GM23248 (cell line): ENCODE data around the gene PLCB1. TPM values are rescaled to one million over a fixed set of nuclear protein-coding genes. Genes with fewer than 3 reads are reported as not detected.

ENCODE experiments used
- DNase-seq: peaks from one replicate; pipeline ENCODE4 v3.0.0-alpha.2; 2015
- H2AFZ ChIP-seq: fragments of 200-600 bp; sonication (generic); 2 replicates; pipeline ENCODE4 v1.6.1; 2016; ENCODE audit warnings: antibody characterized with exemption
- H3F3A ChIP-seq: fragments of 200-600 bp; sonication (generic); 2 replicates; pipeline ENCODE4 v1.6.1; 2016; ENCODE audit warnings: mild to moderate bottlenecking, antibody characterized with exemption, mixed run types; ENCODE audit not compliant: insufficient read depth
- H3K27ac ChIP-seq: fragments of 200-600 bp; sonication (generic); 2 replicates; pipeline ENCODE4 v1.5.1; 2016; ENCODE audit warnings: mild to moderate bottlenecking
- H3K27me3 ChIP-seq: fragments of 200-600 bp; sonication (generic); replicated peaks from 2 replicates; pipeline ENCODE4 v1.6.1; 2016; ENCODE audit warnings: mild to moderate bottlenecking; ENCODE audit not compliant: insufficient read depth
- H3K36me3 ChIP-seq: fragments of 200-600 bp; sonication (generic); 2 replicates; pipeline ENCODE4 v1.6.1; 2016; ENCODE audit warnings: low read depth, mild to moderate bottlenecking
- H3K4me1 ChIP-seq: fragments of 200-600 bp; sonication (generic); 2 replicates; pipeline ENCODE4 v1.6.1; 2016; ENCODE audit warnings: mild to moderate bottlenecking; ENCODE audit not compliant: insufficient read depth
- H3K4me2 ChIP-seq: fragments of 200-600 bp; sonication (generic); one replicate; pipeline ENCODE4 v1.6.1; 2016; ENCODE audit warnings: mild to moderate bottlenecking; ENCODE audit not compliant: unreplicated experiment
- H3K4me3 ChIP-seq: fragments of 200-600 bp; sonication (generic); 2 replicates; pipeline ENCODE4 v1.5.1; 2016; ENCODE audit warnings: mild to moderate bottlenecking
- H3K79me2 ChIP-seq: fragments of 200-600 bp; sonication (generic); 2 replicates; pipeline ENCODE4 v1.6.1; 2016; ENCODE audit warnings: mild to moderate bottlenecking; ENCODE audit not compliant: insufficient read depth
- H3K9ac ChIP-seq: fragments of 200-600 bp; sonication (generic); 2 replicates; pipeline ENCODE4 v1.6.1; 2016; ENCODE audit warnings: mild to moderate bottlenecking
- H3K9me2 ChIP-seq: fragments of 200-600 bp; sonication (generic); 2 replicates; pipeline ENCODE4 v1.6.1; 2016; ENCODE audit warnings: mixed run types, mild to moderate bottlenecking, moderate library complexity; ENCODE audit not compliant: insufficient read depth
- H3K9me3 ChIP-seq: fragments of 200-600 bp; sonication (generic); one replicate; pipeline ENCODE4 v1.6.1; 2017; ENCODE audit warnings: low read depth
- H4K20me1 ChIP-seq: fragments of 200-600 bp; sonication (generic); 2 replicates; pipeline ENCODE4 v1.6.0; 2016; ENCODE audit not compliant: insufficient read depth
- EZH2 ChIP-seq: fragments of 200-600 bp; sonication (generic); IDR thresholded peaks from 2 replicates; pipeline ENCODE4 v1.6.1; 2018; ENCODE audit warnings: antibody characterized with exemption, mild to moderate bottlenecking; ENCODE audit not compliant: insufficient read depth, poor library complexity, severe bottlenecking
- EZH2phosphoT487 ChIP-seq: fragments of 200-600 bp; sonication (generic); IDR thresholded peaks from 2 replicates; pipeline ENCODE4 v1.6.1; 2018; ENCODE audit warnings: antibody characterized with exemption, moderate library complexity, mild to moderate bottlenecking, low read depth; ENCODE audit not compliant: insufficient read depth
- WGBS, 2 experiments: methylation state at CpG; one replicate each; pipeline ENCODE4 v1.1.6; 2015 to 2017; ENCODE audit warnings: low lambda C conversion rate in 2 of 2, low coverage in 1 of 2; ENCODE audit errors: missing lambda C conversion rate in 2 of 2; 5-methylcytosine and 5-hydroxymethylcytosine counted together
- in situ Hi-C: fragments of 300-500 bp; cut with MboI; formaldehyde crosslinking; loops from 2 replicates; pipeline ENCODE4 v1.15.0; 2020
- polyA plus RNA-seq: library from polyadenylated mRNA; unstranded; fragments of >200 nt; fragmentation: Nextera tagmentation; extraction: Ambion mirVana; gene quantifications from 2 replicates; pipeline ENCODE4 v1.2.1, GENCODE V29; 2016
- total RNA-seq: library from RNA; depleted of rRNA; stranded (reverse); fragments of >200 nt; shearing (Covaris generic); gene quantifications from 2 replicates; pipeline ENCODE4 v1.2.3, GENCODE V29; 2014

PLCB1 gene
- total and polyA plus RNA-seq, 2 experiments from 2014 or later, result 3.7 to 12.8 TPM

DNA sequence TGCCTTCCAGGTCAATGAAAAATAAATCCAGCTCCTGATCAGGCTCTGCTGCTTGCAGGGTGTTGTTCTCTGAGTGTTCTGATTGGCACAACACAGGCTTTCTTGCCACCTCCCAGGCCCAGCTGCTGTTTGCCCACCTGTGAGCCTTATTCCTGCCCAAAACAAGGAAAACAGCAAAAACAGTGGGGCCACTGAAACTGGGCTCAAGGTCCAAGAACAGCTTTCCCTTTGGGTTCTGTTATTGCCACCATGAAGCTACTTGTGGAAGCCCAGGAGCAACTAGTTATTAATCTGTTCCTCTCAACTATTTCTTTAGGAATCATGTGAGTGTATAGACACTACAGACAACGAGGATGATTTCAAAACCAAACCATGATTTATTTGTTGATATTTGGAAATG, 159.1 kb downstream of the PLCB1 start:
- in situ Hi-C loops, result no loop called here

DNA sequence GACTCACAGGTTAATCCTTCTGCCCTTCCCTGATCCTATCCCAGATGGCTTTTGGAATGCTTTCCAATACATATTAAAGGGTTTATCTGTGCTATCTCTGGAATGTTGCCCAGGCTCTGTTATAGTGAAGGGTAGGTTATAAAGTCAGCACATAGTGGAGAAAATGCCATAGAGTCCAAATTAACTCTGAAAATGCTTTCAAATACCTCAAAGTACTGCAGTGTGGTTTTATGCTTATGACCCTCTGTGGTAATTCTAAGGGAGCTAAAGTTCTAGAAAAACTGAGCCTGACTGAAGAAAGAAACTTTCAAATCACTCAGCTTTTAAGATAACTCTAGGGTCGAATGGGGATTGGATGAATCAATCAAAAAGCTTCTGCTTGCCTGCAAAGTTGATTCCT, 159.8 kb downstream of the PLCB1 start:
- TF ChIP-seq EZH2 (no peak), EZH2phosphoT487 (no peak)
- no peaks in the 10 kb centered on the region for H3K27me3 ChIP-seq
- peaks cover 10% of the 10 kb centered on the region; the same call in 1 of the 2 replicates for H3K4me1 ChIP-seq
- H3K36me3 ChIP-seq, result no peaks in the 10 kb centered on the region
- H3K9ac ChIP-seq, result no peak overlapping the region
- no peak overlapping the region for H3K27ac ChIP-seq
- H3K9me3 ChIP-seq, result no peaks in the 10 kb centered on the region
- H3K79me2 ChIP-seq, result no peaks in the 10 kb centered on the region
- in situ Hi-C loops, result no loop called here
- no peaks in the 10 kb centered on the region for H4K20me1 ChIP-seq
- no peak overlapping the region for H2AFZ ChIP-seq
- H3K9me2 ChIP-seq, result no peaks in the 10 kb centered on the region
- H3K4me3 ChIP-seq, result no peak overlapping the region
- peaks cover 10% of the 10 kb centered on the region for H3F3A ChIP-seq
- DNase-seq, result peak; percentile 13
- 7 to 25% methylated on average over 1 of the region's 1 CpG for WGBS, 2 experiments
- no peak overlapping the region for H3K4me2 ChIP-seq

More for the DNA sequence above, 159.1 kb downstream of the PLCB1 start:
- Histone ChIP-seq H3K9me3 (no peaks in the 10 kb centered on the region), H3K79me2 (no peaks in the 10 kb centered on the region), H3K4me3 (no peak overlapping the region), H3F3A (peaks cover 10% of the 10 kb centered on the region), H3K4me2 (no peak overlapping the region), H4K20me1 (no peaks in the 10 kb centered on the region), H2AFZ (no peak overlapping the region), H3K27ac (no peak overlapping the region), H3K4me1 (peaks cover 10% of the 10 kb centered on the region; the same call in 1 of the 2 replicates), H3K36me3 (no peaks in the 10 kb centered on the region), H3K27me3 (no peaks in the 10 kb centered on the region), H3K9ac (no peak overlapping the region), H3K9me2 (no peaks in the 10 kb centered on the region)
- no peak for DNase-seq
- 83 to 92% methylated on average over 1 of the region's 1 CpG for WGBS, 2 experiments
- TF ChIP-seq EZH2phosphoT487 (no peak), EZH2 (no peak)

DNA sequence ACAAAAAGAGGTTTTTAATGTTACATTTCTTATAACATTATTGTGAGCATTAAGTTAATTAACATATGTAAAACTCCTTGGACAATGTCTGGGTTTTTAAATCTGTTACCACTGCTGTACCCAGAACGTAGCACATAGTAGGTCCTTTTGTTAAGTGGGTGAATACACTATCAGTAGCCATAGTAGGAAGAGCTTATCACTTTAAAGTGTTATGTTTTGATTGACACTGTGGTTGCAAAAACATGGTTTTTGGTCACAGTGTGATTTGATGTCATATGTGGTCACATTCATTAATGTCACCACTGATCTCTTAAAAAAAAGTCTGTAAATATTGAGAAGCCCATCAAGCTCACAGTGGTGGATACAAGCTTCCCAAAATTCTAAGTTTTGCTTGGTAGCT, 160.7 kb downstream of the PLCB1 start:
- Histone ChIP-seq H3K9me2 (no peaks in the 10 kb centered on the region), H3K9me3 (no peaks in the 10 kb centered on the region), H3F3A (peaks cover 10% of the 10 kb centered on the region), H3K79me2 (no peaks in the 10 kb centered on the region), H3K36me3 (no peaks in the 10 kb centered on the region), H3K9ac (no peak overlapping the region), H3K4me3 (no peak overlapping the region), H4K20me1 (no peaks in the 10 kb centered on the region), H3K27me3 (no peaks in the 10 kb centered on the region), H3K4me1 (peaks cover 10% of the 10 kb centered on the region; the same call in 1 of the 2 replicates), H3K27ac (no peak overlapping the region), H3K4me2 (no peak overlapping the region), H2AFZ (no peak overlapping the region)
- TF ChIP-seq EZH2, result no peak
- TF ChIP-seq EZH2phosphoT487, result no peak
- in situ Hi-C loops, result no loop called here
- DNase-seq, result no peak
- 48 to 62% methylated on average over 1 of the region's 1 CpG for WGBS, 2 experiments

- in situ Hi-C loops, result no loop called here
- no peaks in the 10 kb centered on the region for H3K36me3 ChIP-seq
- DNase-seq, result peak; percentile 22
- H2AFZ ChIP-seq, result no peak overlapping the region
- WGBS, 2 experiments, result 87 to 92% methylated on average over 4 of the region's 4 CpGs
- H3F3A ChIP-seq, result peaks cover 10% of the 10 kb centered on the region
- H3K4me2 ChIP-seq, result no peak overlapping the region
- no peak overlapping the region for H3K27ac ChIP-seq
- H3K9me3 ChIP-seq, result no peaks in the 10 kb centered on the region
- H3K9me2 ChIP-seq, result no peaks in the 10 kb centered on the region
- no peak overlapping the region for H3K4me3 ChIP-seq
- H4K20me1 ChIP-seq, result no peaks in the 10 kb centered on the region
- H3K79me2 ChIP-seq, result no peaks in the 10 kb centered on the region
- no peak overlapping the region for H3K9ac ChIP-seq
- peaks cover 10% of the 10 kb centered on the region; the same call in 1 of the 2 replicates for H3K4me1 ChIP-seq
- TF ChIP-seq EZH2 (no peak), EZH2phosphoT487 (no peak)
- H3K27me3 ChIP-seq, result no peaks in the 10 kb centered on the region
Measured at GRCh38 chr20:8293750-8294149, 161.7 kb downstream of the PLCB1 start.

- Histone ChIP-seq H3K27ac (no peak overlapping the region), H3K4me2 (no peak overlapping the region), H3K9me2 (no peaks in the 10 kb centered on the region), H3K9ac (no peak overlapping the region), H3K36me3 (no peaks in the 10 kb centered on the region), H3K4me3 (no peak overlapping the region), H3K79me2 (no peaks in the 10 kb centered on the region), H2AFZ (no peak overlapping the region), H4K20me1 (no peaks in the 10 kb centered on the region), H3K9me3 (no peaks in the 10 kb centered on the region), H3K27me3 (no peaks in the 10 kb centered on the region), H3F3A (peaks cover 8% of the 10 kb centered on the region), H3K4me1 (peaks cover 10% of the 10 kb centered on the region; the same call in 1 of the 2 replicates)
- no peak for DNase-seq
- no peak for TF ChIP-seq EZH2phosphoT487
- no peak for TF ChIP-seq EZH2
- 70 to 79% methylated on average over 2 of the region's 2 CpGs for WGBS, 2 experiments
- in situ Hi-C loops, result no loop called here
Measured at GRCh38 chr20:8296536-8296935, 164.5 kb downstream of the PLCB1 start.
